K562 treated with DMSO at 1 percent for 4 hours (cell line): Measurements from ENCODE around the gene P4HA1. TPM values are rescaled to one million over a fixed set of nuclear protein-coding genes. Genes with fewer than 3 reads are reported as not detected.

Experiments
- total RNA-seq: library from RNA; unstranded; fragments of 300-600 nt; gene quantifications from 2 replicates; pipeline ENCODE4 v1.2.3, GENCODE V29; 2022; ENCODE audit not compliant: insufficient read depth

Gene P4HA1
- 25.8 and 25.9 TPM in 2 replicates for total RNA-seq

DNA sequence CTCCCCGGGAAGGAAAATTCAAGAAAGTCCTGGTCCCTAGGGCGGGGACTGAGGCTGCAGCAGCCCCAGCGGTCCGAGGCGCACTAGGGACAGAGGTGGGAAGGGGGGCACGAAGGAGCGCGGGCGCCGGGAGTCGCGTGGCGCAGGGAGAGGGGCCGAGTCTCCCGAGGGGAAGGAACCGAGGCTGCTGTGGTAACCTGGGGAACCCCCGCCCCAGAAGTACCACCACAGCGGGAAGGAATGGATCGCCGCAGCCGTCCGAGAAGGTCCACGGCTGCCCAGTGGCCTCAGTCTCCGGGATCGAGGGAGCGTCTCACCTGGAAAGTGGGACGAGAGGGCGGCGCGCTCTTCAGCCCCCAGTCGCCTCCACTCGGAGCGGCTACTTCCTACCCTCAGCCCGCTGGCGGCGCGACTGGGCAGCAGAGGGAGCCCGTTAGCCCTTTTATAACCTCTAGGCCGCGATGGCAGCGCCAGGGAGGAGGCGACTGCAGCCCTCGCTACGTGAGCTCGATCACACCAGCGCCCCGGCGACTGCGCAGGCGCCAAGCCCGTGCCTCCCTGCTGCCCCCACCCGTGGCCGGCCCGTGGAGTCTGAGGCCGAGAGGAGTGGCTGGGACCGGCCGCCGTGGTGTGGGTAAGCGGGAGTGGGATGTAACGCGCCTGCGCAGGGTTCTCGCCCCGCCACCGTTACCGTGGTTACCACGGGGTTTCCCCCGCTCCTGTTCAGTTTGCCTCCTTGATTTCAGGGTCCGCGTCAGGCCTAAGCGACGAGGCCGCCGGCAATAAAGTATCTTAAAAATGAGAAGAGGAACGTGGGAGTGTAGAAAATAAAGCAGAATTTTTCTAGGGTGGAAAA, at the start of gene P4HA1:
Gene P4HA1, minus strand, starts transcription at position 418 of the 856 bp plus-strand sequence. CDS start 21,983 bp downstream, outside the sequence.

DNA sequence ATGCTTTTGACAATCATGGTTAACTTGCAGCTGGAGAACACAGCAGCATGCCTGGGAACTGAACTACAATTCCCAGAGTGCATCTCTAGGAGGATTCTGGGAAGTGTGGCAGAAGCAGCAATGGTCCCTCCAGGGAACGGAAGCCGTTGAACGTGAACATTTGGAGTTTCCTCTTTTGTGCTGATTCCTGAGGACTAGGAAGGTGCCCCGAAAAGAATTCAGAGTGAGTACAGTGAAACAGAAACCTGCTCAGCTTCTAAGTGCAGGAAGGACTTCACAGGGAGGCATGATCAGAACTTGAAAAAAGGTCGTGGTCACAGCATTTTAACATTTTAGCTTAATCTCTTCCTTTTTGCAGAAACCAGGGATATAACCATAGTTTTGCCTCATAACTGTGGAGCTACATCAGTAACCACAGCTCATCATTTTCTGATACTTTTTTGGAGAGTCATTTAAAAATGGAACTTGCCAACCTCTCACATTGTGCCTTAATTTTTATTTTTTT, 13.7 kb upstream of the P4HA1 start, which contains the start of gene NUDT13:
Gene NUDT13, plus strand, starts transcription at position 111 of the 505 bp plus-strand sequence. CDS start 3,911 bp downstream, outside the sequence.

Other genes starting within 250 kb of the P4HA1 start
- gene OIT3, start 203.1 kb downstream of the P4HA1 start, total RNA-seq = 0.85 TPM in 1 of 2 replicates, not detected in the other
- gene PLA2G12B, start 142.1 kb downstream of the P4HA1 start, total RNA-seq = not detected in 2 replicates
- gene NUDT13, start 13.6 kb upstream of the P4HA1 start, total RNA-seq = 4.6 and 4.9 TPM in 2 replicates
- 14.2 and 17.4 TPM in 2 replicates for gene ECD, start 71.1 kb upstream of the P4HA1 start, total RNA-seq
- 10.2 and 11.8 TPM in 2 replicates for gene FAM149B1, start 71.3 kb upstream of the P4HA1 start, total RNA-seq
- gene DNAJC9, start 150.4 kb upstream of the P4HA1 start, total RNA-seq = 69.9 and 74.2 TPM in 2 replicates
- gene MRPS16, start 155.8 kb upstream of the P4HA1 start, total RNA-seq = 59.7 and 59.9 TPM in 2 replicates